GM18868 (cell line): ENCODE data around the gene DLX4.

ENCODE experiments used
- ATAC-seq: cut with Tn5 transposase; IDR thresholded peaks from one replicate; pipeline ENCODE4 v1.9.1; 2021; ENCODE audit warnings: mild to moderate bottlenecking, moderate library complexity; ENCODE audit not compliant: unreplicated experiment

The DLX4 gene

DNA sequence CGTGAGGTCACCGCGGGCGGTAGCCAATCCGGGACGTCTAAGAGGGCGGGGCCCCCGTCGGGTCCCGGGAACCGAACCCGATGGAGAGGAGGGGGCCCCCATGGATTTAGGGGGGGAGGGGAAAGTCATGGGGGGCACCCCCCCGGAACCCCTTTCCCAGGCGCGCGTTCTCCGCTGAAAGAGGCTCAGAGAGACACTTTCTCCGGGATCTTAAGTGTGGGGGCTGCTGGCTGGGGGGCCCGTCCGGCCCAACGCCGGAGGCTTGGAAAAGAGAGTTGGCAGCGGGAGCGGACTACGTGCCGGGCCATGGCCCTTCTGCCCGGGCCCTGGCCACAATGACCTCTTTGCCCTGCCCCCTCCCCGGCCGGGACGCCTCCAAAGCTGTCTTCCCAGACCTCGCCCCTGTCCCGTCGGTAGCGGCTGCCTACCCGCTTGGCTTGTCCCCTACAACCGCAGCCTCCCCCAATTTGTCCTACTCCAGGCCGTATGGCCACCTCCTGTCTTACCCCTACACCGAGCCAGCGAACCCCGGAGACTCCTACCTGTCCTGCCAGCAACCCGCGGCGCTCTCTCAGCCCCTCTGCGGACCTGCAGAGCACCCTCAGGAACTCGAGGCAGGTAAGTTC is at the start of gene DLX4:
Gene DLX4 (plus strand): TSS at position 57 of the 626 bp plus-strand sequence. CDS start 279 bp downstream, at position 336.
- ATAC-seq, result no peak

GRCh38 chr17:49920030-49920769 is 48.8 kb upstream of the DLX4 start:
- no peak for ATAC-seq

DNA sequence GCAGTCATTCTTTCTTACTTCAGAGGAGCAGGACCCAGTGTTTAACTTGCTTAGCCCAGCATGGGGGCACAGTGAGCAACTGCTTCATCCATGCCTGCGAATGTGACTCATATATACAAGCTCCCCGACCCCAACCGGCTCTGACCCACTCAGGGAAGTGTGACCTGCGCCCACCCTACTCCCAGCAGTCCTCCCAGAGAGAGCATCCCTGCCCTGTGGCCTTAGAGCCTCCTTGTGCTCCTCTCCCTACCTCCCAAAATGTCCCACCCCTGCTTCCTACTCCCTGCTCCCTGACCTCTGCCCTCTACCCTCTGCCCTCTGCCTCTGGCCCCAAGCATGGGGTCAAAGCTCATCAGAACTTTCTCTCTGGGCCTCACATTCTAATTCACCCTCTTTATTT is 46.9 kb upstream of the DLX4 start:
- no peak for ATAC-seq

GRCh38 chr17:49924116-49924515 is 44.9 kb upstream of the DLX4 start:
- ATAC-seq, result no peak

DNA sequence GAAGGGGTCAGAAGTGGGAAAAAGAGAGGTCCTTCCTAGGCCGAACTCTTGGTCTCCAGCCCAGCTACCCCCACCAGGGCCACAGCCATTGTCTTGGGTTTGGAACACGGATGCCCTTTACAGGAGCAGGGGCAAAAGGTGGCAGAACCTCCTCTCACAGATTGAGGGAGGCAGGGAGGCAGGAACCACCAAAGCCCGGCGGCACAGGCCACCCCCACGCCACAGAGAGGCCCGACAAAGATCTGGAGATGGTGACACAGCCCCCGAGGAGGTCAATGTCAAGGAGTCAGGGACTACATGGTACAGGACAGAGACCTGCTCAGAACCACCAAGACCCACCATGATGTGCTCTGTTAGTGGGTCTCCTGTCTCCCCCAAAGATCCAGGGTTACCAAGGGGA is 44.4 kb upstream of the DLX4 start:
- no peak for ATAC-seq

- no peak for ATAC-seq
Observed at GRCh38 chr17:49925921-49926320, 43.1 kb upstream of the DLX4 start.

DNA sequence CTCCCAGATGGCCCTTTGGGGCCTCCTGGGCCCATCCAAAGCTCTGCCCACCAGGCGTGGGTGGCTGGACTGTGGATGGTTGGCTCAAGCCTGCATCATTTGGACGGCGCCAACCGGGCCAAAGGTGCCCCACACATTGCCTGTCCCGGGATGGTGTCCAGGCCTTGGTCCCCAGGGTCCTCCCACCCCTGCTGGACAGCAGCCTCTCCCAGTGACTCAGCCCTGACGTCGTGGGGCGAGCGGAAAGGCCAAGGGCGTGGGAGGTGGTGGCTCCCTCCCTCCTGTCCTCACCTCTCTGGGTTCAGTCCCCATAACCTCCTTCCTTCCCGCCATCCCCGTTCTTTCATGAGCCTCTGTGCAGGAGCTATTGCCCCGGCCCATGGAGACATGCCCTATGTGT is 42.1 kb upstream of the DLX4 start:
- ATAC-seq, result no peak

GRCh38 chr17:49928126-49928800 is 40.7 kb upstream of the DLX4 start:
- no peak for ATAC-seq

- ATAC-seq, result no peak
Observed at GRCh38 chr17:49928837-49929475, 40.0 kb upstream of the DLX4 start.

DNA sequence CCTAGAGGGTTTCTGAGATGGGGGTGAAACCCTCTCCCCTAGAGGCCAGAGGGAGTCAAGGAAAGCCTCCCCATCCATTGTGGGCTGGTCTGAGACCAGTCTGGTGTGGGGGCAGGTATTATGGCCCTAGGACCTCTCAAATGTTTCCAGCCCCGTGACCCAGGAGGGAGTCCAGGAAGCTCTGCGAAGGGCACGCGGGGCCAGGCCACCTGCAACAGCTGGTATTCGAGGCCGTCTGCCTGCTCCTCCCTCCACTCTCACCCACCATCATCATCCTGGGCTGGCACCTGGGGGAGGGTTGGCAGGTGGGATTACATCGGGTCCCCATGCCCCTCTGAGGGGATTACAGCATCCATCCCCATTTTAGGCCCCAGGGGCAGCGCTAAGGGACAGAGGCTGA is 38.1 kb upstream of the DLX4 start:
- ATAC-seq, result no peak

DNA sequence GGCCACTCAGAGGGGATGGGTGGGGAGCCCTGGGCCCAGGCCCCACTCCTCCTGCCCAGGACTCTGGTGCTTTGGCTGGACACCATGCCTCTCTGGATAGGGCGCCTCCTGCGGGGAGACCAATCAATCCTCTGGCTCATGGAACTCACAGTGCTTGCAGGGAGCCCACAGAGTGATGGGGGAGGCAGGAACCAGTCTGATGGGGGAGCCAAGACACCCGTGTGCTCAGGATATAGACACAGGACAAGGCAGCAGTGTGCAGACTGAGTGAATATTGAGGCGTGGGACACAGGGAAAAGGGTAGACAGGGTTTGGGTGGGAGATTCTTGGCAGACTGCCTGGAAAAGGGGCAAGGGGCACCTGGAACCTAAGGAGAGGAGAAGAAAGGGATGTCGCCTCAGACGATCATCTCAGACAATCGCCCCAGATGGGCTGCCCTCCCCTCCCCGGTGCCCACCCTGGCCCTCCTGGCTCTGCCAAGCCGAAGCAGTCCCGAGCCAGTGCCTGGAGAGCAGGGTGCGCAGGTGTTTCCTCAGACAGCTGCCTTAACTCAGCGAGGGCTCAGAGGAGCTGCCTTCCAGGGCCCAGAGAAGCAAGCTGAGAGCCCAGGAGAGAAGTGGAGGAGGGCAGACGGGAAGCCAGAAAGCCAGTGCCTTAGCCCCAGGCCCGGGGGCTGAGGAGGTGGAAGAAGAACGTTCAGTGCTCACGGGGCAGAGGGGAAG is 37.4 kb upstream of the DLX4 start:
- ATAC-seq, result no peak

DNA sequence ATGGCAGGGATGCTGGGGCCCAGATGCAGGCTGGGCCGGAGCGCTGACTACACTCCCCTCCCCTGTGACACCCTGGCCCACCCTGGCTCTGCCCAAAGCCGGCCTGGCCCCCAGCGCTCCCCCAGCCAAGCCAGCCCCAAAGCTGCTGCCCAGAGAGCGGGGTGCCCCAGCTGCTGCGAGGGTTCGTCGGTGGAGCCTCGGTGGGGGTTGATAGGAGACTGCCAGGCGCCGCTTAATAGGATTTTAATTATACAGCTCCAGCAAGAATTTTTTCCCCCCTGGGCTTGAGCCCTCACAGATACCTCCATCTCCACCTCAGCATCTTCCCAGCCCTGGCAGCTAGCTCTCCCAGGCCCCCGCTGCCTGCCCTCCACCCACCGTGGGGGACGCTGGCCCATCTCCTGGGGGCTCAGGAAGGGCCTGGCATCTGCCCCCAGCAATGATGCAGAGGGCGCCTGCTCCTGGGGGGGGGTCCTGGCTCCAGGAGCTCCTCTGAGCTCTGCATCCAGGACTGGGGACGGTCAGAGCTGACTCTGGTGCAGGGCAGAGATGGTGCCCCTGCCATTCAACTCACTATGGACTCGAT is 36.8 kb upstream of the DLX4 start:
- ATAC-seq, result no peak

GRCh38 chr17:49932901-49933300 is 36.1 kb upstream of the DLX4 start:
- ATAC-seq, result no peak

GRCh38 chr17:49935526-49936210 is 33.3 kb upstream of the DLX4 start:
- no peak for ATAC-seq

GRCh38 chr17:49936386-49936785 is 32.6 kb upstream of the DLX4 start:
- ATAC-seq, result no peak

- ATAC-seq, result no peak
Observed at GRCh38 chr17:49939318-49939717, 29.7 kb upstream of the DLX4 start.

GRCh38 chr17:49941427-49941826 is 27.6 kb upstream of the DLX4 start:
- no peak for ATAC-seq

- no peak for ATAC-seq
Observed at GRCh38 chr17:49942947-49943346, 26.0 kb upstream of the DLX4 start.

DNA sequence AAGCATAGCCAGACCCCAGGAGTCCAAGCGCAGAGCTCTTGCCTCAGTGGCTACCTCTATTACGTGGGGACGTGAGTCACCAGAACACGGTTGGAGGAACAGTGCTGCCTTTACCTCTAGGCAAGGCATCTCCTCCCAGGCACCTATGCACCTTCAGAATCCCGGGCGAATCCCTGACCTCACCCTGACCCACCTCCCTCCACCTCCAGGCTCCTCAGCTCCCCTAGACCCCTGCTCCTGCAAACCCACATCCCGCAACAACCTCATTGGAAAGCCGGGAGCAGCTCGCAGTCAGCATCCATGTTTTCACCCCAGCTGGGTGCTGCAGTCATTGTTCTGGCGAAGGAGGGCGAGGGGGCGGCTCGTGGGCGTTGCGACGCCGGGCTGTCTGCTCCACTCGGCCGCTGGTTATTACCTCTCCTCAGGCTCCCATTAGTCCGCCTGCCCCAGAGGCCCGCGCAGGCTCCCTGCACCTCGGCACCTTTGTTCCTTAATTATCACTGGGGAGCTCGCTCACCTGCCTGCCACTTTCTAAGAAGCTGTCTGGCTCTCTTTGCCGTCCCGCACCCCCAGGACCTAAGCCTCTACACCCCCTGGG is 24.6 kb upstream of the DLX4 start:
- no peak for ATAC-seq

DNA sequence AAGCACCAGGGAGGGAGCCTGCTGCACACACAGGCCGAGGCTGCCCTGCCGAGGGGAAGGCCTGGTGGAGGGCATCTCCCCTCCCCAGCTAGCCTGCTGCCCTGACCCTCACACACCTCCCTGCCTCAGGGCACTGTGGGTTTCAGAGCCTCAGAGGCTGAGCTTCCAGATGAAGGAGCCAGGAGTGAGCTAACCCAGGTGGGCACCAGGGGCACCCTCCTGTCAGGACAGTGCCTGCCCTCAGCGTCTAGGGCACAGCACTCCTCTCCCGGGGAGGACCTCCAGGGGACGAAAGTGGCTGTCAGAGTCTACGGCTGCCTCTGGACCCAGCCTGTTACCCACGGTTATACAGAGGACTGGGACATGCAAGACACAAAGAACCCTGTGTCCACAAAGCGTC is 22.8 kb upstream of the DLX4 start:
- no peak for ATAC-seq
